ENCODE measurements around the gene CD44.

CD44 gene

GRCh38 chr11:35163209-35163608 lies 24.2 kb downstream of the CD44 start:
- H3K36me3 ChIP-seq, result no peaks in the 10 kb centered on the region
- H3K4me1 ChIP-seq, result peaks cover 26% of the 10 kb centered on the region
- DNase-seq, result no peak
- no peaks in the 10 kb centered on the region for H3K27me3 ChIP-seq
- TF ChIP-seq, protein P1, sequence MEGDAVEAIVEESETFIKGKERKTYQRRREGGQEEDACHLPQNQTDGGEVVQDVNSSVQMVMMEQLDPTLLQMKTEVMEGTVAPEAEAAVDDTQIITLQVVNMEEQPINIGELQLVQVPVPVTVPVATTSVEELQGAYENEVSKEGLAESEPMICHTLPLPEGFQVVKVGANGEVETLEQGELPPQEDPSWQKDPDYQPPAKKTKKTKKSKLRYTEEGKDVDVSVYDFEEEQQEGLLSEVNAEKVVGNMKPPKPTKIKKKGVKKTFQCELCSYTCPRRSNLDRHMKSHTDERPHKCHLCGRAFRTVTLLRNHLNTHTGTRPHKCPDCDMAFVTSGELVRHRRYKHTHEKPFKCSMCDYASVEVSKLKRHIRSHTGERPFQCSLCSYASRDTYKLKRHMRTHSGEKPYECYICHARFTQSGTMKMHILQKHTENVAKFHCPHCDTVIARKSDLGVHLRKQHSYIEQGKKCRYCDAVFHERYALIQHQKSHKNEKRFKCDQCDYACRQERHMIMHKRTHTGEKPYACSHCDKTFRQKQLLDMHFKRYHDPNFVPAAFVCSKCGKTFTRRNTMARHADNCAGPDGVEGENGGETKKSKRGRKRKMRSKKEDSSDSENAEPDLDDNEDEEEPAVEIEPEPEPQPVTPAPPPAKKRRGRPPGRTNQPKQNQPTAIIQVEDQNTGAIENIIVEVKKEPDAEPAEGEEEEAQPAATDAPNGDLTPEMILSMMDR (IDR thresholded peaks at IDR 0.05; ENCODE audit: low read depth, low read length), result no peak
- H3K4me3 ChIP-seq (ENCODE audit: low read depth, low read length), result no peak overlapping the region
- H3K9me3 ChIP-seq, result no peaks in the 10 kb centered on the region

DNA sequence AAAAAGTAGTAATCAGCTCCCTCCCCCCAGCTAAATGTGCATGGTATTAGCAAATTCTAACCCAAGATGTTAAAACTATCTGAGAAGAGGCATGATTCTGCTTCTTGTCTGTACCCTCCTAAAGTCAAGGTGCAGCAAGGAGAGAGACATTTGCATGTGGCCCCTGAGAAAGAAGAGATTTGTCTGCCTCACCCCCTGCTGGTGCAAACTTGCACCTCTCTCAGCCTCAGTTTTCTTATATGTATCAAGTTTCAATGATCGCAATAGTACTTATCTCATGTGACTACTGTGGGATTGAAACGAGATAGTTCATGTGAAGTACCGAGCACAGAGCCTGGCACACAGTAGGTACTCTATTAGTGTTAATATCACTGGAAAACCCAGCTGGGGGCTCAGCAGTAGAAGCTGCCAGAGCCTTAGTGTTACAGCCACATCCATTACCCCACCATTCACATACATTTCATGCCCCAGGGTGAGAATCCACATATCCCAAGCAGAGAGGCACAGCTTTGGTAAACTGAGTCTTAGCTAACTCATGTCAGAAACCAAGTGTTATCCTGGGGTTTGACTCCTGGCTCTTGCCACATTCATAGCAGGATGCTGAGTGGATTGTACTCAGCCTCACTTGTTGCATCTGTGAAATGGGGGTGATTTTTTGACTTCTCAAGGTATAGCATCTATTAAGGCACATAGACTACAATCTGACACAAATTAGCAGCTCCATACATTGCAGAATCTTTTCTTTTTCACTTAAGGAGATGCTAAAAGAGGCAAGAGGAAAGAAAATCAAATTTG lies 24.9 kb downstream of the CD44 start:
- TF ChIP-seq, protein P1 (IDR thresholded peaks at IDR 0.05; ENCODE audit: low read depth, low read length), result peak; percentile 13; the same call in 1 of the 2 replicates
- Histone ChIP-seq H3K4me1 (peaks cover 23% of the 10 kb centered on the region), H3K4me3 (ENCODE audit: low read depth, low read length) (no peak overlapping the region), H3K9me3 (no peaks in the 10 kb centered on the region), H3K36me3 (no peaks in the 10 kb centered on the region), H3K27me3 (no peaks in the 10 kb centered on the region)
- DNase-seq, result no peak

- Histone ChIP-seq H3K4me1 (peaks cover 18% of the 10 kb centered on the region), H3K9me3 (no peaks in the 10 kb centered on the region), H3K27me3 (no peaks in the 10 kb centered on the region), H3K36me3 (no peaks in the 10 kb centered on the region), H3K4me3 (ENCODE audit: low read depth, low read length) (no peak overlapping the region)
- TF ChIP-seq, protein P1 (IDR thresholded peaks at IDR 0.05; ENCODE audit: low read depth, low read length), result no peak
- no peak for DNase-seq
Observed at GRCh38 chr11:35165030-35165422, 26.1 kb downstream of the CD44 start.

DNA sequence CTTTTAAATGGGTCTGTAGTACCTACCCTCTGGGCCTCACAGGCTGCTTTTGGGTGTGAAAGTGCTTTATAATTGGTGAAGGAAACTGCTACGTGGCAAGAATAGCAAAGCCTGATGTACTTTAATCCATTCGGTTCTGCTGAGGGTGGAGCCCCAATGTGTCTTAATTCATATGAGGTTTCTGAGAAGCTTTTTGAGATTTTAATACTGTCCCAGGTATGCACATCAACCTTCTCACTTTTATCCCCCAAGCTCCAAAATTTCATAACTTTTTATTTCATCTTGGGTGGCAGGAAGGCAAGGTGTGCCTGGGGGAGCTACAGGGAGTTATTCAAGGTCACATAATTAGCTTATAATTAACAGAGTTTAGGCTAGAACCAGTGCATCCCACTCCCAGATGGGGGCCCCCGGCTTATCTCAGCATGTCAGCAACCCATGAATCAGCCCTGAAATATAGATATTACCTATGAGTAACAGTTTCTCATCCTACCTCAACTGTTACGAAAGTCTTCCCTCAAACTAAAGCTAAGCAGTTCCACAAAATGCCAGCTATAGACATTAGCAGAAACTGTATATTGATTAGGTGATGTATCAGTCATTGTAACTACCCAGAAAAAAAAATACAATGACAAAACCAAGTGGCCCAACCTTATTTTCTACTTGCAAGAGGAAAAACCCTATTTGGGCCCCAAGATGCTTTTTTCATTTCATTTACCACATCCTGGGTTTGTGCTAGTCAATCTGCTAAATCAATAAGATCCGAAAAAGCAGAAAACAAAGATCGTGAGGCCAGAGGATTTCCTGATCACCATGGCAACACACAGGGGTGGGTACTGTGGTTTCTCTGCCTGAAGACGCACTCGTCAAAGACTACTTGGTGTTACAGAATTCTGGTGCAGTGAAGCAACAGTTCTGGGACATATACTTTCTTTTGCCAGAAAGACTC lies 26.7 kb downstream of the CD44 start:
- Histone ChIP-seq H3K4me3 (ENCODE audit: low read depth, low read length) (no peak overlapping the region), H3K27me3 (no peaks in the 10 kb centered on the region), H3K4me1 (peaks cover 12% of the 10 kb centered on the region), H3K9me3 (no peaks in the 10 kb centered on the region), H3K36me3 (no peaks in the 10 kb centered on the region)
- no peak for DNase-seq
- TF ChIP-seq, protein P1 (IDR thresholded peaks at IDR 0.05; ENCODE audit: low read depth, low read length), result no peak

DNA sequence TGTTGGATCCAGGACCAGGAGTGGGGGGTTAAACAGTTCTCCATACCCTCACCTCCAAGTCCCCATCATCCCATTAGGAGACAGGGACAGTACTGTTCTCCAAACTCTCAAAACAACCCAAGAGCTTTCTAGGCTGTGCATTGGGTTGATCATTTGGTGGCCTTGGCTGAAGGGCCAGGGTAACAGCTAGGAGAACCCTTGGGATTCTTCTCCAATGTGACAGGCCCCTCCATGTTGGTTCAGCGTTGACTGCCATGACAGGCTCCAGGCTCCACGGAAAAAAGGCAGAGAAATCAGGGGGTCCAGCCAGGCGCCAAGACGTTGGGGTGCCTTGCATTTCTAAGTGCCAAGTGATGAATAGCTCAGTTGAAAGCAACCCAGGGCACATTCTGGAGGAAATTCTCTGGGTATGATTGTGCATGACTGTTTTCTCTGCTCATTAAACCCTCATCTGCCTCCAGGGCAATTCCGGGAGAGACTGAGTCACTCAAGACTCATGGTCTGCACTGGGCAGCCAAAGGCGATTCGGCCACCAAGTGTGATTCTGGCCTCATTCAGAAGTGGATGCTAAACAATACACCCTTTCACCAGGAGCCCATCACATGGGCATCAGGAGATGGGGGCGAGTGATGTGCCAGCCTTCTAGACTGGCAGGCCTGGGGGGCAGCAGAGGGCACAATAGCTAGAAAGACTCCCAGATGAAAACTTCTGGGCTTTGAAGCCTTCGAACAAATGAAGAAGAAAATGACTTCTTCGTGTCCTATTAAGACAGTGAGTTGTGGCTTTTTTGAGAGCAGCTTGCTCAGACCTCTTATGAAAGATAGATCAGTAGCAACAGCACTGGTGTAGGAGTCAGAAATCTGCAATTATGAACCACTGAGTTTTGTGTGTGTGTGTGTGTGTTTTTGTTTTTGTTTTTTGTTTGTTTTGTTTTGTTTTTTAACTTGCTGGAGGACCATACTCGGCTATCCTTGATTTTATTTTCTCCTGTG lies 27.7 kb downstream of the CD44 start:
- DNase-seq, result no peak
- Histone ChIP-seq H3K27me3 (no peaks in the 10 kb centered on the region), H3K4me1 (peaks cover 6% of the 10 kb centered on the region; the same call in 1 of the 2 replicates), H3K4me3 (ENCODE audit: low read depth, low read length) (no peak overlapping the region), H3K9me3 (no peaks in the 10 kb centered on the region), H3K36me3 (no peaks in the 10 kb centered on the region)
- TF ChIP-seq, protein P1 (IDR thresholded peaks at IDR 0.05; ENCODE audit: low read depth, low read length), result no peak
